Measurements from ENCODE around the gene CBX1. TPM values are rescaled to one million over a fixed set of nuclear protein-coding genes. Genes with fewer than 3 reads are reported as not detected.

The CBX1 gene
- total and polyA plus RNA-seq, 2 donors from 2014 or later = 37.8 to 40.2 TPM

DNA sequence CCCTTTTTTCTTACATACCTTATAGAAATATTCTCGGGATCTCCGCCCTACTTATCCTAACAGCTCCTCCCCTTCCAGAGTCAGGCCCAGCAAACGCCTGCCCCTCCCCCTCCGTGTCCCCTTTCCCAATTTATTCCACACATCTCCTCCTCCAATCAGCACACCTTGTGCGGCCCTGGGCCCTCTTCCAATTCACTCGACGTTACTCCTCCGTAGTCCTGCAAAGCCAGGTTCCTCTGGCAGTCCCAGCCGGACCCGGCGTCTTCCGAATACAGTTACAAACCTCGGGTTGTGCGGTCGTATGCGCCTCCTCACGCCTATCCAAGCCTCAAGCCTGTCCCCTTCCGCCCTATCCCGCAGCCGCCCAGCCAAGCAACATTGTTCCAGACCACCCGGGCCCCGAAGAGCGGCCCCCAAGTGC, 677 bp downstream of the CBX1 start:
- peak overlapping the region; percentile 81 to 85 for H3K27ac ChIP-seq (ENCODE audit: low read depth in 2 of 2, low read length in 2 of 2)
- H3K4me1 ChIP-seq (ENCODE audit: control insufficient read depth in 2 of 3, insufficient read depth in 2 of 3, low read depth in 1 of 3, low read length in 3 of 3) = peaks cover 0 to 4% (median 2%) of the 10 kb centered on the region in 3 donors
- no peaks in the 10 kb centered on the region for H3K27me3 ChIP-seq (ENCODE audit: control insufficient read depth, insufficient read depth, low read length)
- no peaks in the 10 kb centered on the region for H3K36me3 ChIP-seq (ENCODE audit: control insufficient read depth in 2 of 3, insufficient read depth in 3 of 3, low read length in 3 of 3)
- peak overlapping the region; percentile 19 to 80 (median 56) for H3K9ac ChIP-seq (ENCODE audit: low read length in 3 of 3)
- TF ChIP-seq, protein P1, sequence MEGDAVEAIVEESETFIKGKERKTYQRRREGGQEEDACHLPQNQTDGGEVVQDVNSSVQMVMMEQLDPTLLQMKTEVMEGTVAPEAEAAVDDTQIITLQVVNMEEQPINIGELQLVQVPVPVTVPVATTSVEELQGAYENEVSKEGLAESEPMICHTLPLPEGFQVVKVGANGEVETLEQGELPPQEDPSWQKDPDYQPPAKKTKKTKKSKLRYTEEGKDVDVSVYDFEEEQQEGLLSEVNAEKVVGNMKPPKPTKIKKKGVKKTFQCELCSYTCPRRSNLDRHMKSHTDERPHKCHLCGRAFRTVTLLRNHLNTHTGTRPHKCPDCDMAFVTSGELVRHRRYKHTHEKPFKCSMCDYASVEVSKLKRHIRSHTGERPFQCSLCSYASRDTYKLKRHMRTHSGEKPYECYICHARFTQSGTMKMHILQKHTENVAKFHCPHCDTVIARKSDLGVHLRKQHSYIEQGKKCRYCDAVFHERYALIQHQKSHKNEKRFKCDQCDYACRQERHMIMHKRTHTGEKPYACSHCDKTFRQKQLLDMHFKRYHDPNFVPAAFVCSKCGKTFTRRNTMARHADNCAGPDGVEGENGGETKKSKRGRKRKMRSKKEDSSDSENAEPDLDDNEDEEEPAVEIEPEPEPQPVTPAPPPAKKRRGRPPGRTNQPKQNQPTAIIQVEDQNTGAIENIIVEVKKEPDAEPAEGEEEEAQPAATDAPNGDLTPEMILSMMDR (IDR thresholded peaks at IDR 0.05; ENCODE audit: borderline replicate concordance, extremely low read depth, insufficient read depth) = no peak
- no peaks in the 10 kb centered on the region for H3K9me3 ChIP-seq (ENCODE audit: control insufficient read depth in 2 of 3, insufficient read depth in 1 of 3, low read length in 3 of 3)
- DNase-seq = peak; percentile 80 to 88 (median 86)
- peak overlapping the region; percentile 53 to 75 (median 69) for H3K4me3 ChIP-seq (ENCODE audit: low read length in 3 of 3)
- no peak for FAIRE-seq
- intact Hi-C loops (cut with DNase I) = no loop called here

- peak overlapping the region in 2 of 3 donors; percentile 56 to 80 for H3K9ac ChIP-seq (ENCODE audit: low read length in 3 of 3)
These were observed 1.1 kb downstream of the CBX1 start for GRCh38 chr17:48100160-48100559.

GRCh38 chr17:48095611-48096010, 5.7 kb downstream of the CBX1 start:
- Histone ChIP-seq H3K9me3 (ENCODE audit: control insufficient read depth in 2 of 3, insufficient read depth in 1 of 3, low read length in 3 of 3) (no peaks in the 10 kb centered on the region), H3K27me3 (ENCODE audit: control insufficient read depth, insufficient read depth, low read length) (no peaks in the 10 kb centered on the region), H3K9ac (ENCODE audit: low read length in 3 of 3) (no peak overlapping the region), H3K4me1 (ENCODE audit: control insufficient read depth in 2 of 3, insufficient read depth in 2 of 3, low read depth in 1 of 3, low read length in 3 of 3) (peaks cover 0 to 7% (median 4%) of the 10 kb centered on the region in 3 donors), H3K4me3 (ENCODE audit: low read length in 3 of 3) (no peak overlapping the region), H3K36me3 (ENCODE audit: control insufficient read depth in 2 of 3, insufficient read depth in 3 of 3, low read length in 3 of 3) (no peaks in the 10 kb centered on the region), H3K27ac (ENCODE audit: low read depth in 2 of 2, low read length in 2 of 2) (no peak overlapping the region)
- FAIRE-seq = no peak
- intact Hi-C loops (cut with DNase I) = no loop called here
- DNase-seq = no peak
- TF ChIP-seq, protein P1 (IDR thresholded peaks at IDR 0.05; ENCODE audit: borderline replicate concordance, extremely low read depth, insufficient read depth) = no peak

More at GRCh38 chr17:48100160-48100559, 1.1 kb downstream of the CBX1 start:
- no peaks in the 10 kb centered on the region for H3K36me3 ChIP-seq (ENCODE audit: control insufficient read depth in 2 of 3, insufficient read depth in 3 of 3, low read length in 3 of 3)
- FAIRE-seq (no peak), DNase-seq (no peak)
- H3K27me3 ChIP-seq (ENCODE audit: control insufficient read depth, insufficient read depth, low read length) = no peaks in the 10 kb centered on the region
- H3K9me3 ChIP-seq (ENCODE audit: control insufficient read depth in 2 of 3, insufficient read depth in 1 of 3, low read length in 3 of 3) = no peaks in the 10 kb centered on the region
- H3K4me1 ChIP-seq (ENCODE audit: control insufficient read depth in 2 of 3, insufficient read depth in 2 of 3, low read depth in 1 of 3, low read length in 3 of 3) = peaks cover 0 to 4% (median 2%) of the 10 kb centered on the region in 3 donors
- TF ChIP-seq, protein P1 (IDR thresholded peaks at IDR 0.05; ENCODE audit: borderline replicate concordance, extremely low read depth, insufficient read depth) = no peak
- peak overlapping the region; percentile 53 to 75 (median 69) for H3K4me3 ChIP-seq (ENCODE audit: low read length in 3 of 3)
- H3K27ac ChIP-seq (ENCODE audit: low read depth in 2 of 2, low read length in 2 of 2) = peak overlapping the region; percentile 81 to 85
- intact Hi-C loops (cut with DNase I) = no loop called here
